HCT116 (cell line): ENCODE measurements around the gene GDPD3. TPM values are rescaled to one million over a fixed set of nuclear protein-coding genes. Genes with fewer than 3 reads are reported as not detected.

ENCODE experiments used
- ATAC-seq: fragments of 200-7000 bp; cut with Tn5 transposase; 2 replicates; pipeline ENCODE4 v1.9.1; 2020; ENCODE audit warnings: mild to moderate bottlenecking, moderate library complexity
- BruUV-seq: library from RNA; stranded (reverse); fragments of 400-500 nt; replicated peaks from 2 replicates; lab custom pipeline; 2021; lab: Mats Ljungman, UMichigan
- CTCF ChIA-PET: fragments of 300-600 bp; sonication (Branson Sonifier 250); formaldehyde crosslinking; loops from one replicate; lab custom pipeline; 2021; ENCODE audit warnings: antibody characterized with exemption; lab: Charles Lee
- POLR2A ChIA-PET: fragments of 300-600, 350-600 bp; sonication (Branson Sonifier 250); formaldehyde crosslinking; loops from one replicate; lab custom pipeline; 2021; ENCODE audit warnings: antibody characterized with exemption; lab: Charles Lee
- RAD21 ChIA-PET, 2 experiments: fragments of 300-600 bp; sonication (Branson Sonifier 250); formaldehyde crosslinking; loops; one replicate each; lab custom pipeline; 2023; ENCODE audit warnings: low total read pairs in 2 of 2; ENCODE audit not compliant: uncharacterized antibody in 2 of 2, unreplicated experiment in 2 of 2, low non-redundant PET in 1 of 2; lab: Charles Lee
- DNase-seq: peaks from one replicate; pipeline ENCODE4 v3.0.0-alpha.2; 2010; ENCODE audit warnings: low read depth, low spot score
- H2AFZ ChIP-seq: fragments of 200-600 bp; shearing (Covaris generic), sonication (generic); 2 replicates; pipeline ENCODE4 v1.6.1; 2017; ENCODE audit warnings: low read depth, mixed run types, mixed read lengths, antibody characterized with exemption, low read length; ENCODE audit not compliant: poor library complexity, severe bottlenecking
- H3K27ac ChIP-seq: 2 replicates; pipeline ENCODE4 v1.5.1; 2012; ENCODE audit warnings: low read depth, low read length
- H3K27me3 ChIP-seq: fragments of 200-600 bp; sonication (generic); 2 replicates; pipeline ENCODE4 v1.6.1; 2016; ENCODE audit warnings: mixed run types, low read length, mixed read lengths; ENCODE audit not compliant: insufficient read depth
- H3K36me3 ChIP-seq, 2 experiments: fragments of 200-500 bp in 1 of 2; fragments of 200-600 bp in 1 of 2; sonication (Bioruptor generic) in 1 of 2; sonication (generic) in 1 of 2; 2 replicates each; pipeline versions ENCODE4 v1.5.1 to v1.6.1; 2014 to 2016; ENCODE audit warnings: low read length in 2 of 2, inconsistent platforms in 1 of 2, mixed read lengths in 1 of 2, mixed run types in 1 of 2; ENCODE audit not compliant: insufficient read depth in 2 of 2, control insufficient read depth in 1 of 2
- H3K4me1 ChIP-seq, 2 experiments: fragments of 200-600 bp in 1 of 2; sonication (generic) in 1 of 2; 2 replicates each; pipeline versions ENCODE4 v1.5.1 to v1.6.1; 2012 to 2017; ENCODE audit warnings: low read length in 2 of 2, inconsistent platforms in 1 of 2, mild to moderate bottlenecking in 1 of 2, mixed read lengths in 1 of 2, mixed run types in 1 of 2, moderate library complexity in 1 of 2; ENCODE audit not compliant: insufficient read depth in 2 of 2, control insufficient read depth in 1 of 2
- H3K4me2 ChIP-seq: fragments of 200-600 bp; sonication (generic); 2 replicates; pipeline ENCODE4 v1.6.1; 2017; ENCODE audit warnings: mixed run types, low read length, mixed read lengths
- H3K4me3 ChIP-seq, 2 experiments: fragments of 200-600 bp in 1 of 2; sonication (generic) in 1 of 2; replicated peaks in 1 of 2; 2 replicates each; pipeline ENCODE4 v1.5.1; 2011 to 2016; ENCODE audit warnings: low read length in 2 of 2, control low read depth in 1 of 2, low read depth in 1 of 2, mild to moderate bottlenecking in 1 of 2, mixed read lengths in 1 of 2, mixed run types in 1 of 2
- H3K79me2 ChIP-seq: fragments of 200-600 bp; sonication (generic); 2 replicates; pipeline ENCODE4 v1.6.1; 2017; ENCODE audit warnings: mild to moderate bottlenecking, mixed run types, low read length, moderate library complexity, mixed read lengths; ENCODE audit not compliant: insufficient read depth
- H3K9ac ChIP-seq: fragments of 200-600 bp; sonication (generic); 2 replicates; pipeline ENCODE4 v1.6.1; 2016; ENCODE audit warnings: low read length, mixed read lengths
- H3K9me2 ChIP-seq: fragments of 200-600 bp; sonication (generic), shearing (Covaris generic); 2 replicates; pipeline ENCODE4 v1.6.1; 2017; ENCODE audit warnings: mixed run types, mild to moderate bottlenecking, moderate library complexity; ENCODE audit not compliant: insufficient read depth
- H3K9me3 ChIP-seq, 2 experiments: fragments of 200-500 bp in 1 of 2; fragments of 200-600 bp in 1 of 2; sonication (Bioruptor generic) in 1 of 2; sonication (generic) in 1 of 2; 2 replicates each; pipeline ENCODE4 v1.6.1; 2014 to 2017; ENCODE audit warnings: low read length in 2 of 2, mixed read lengths in 2 of 2, inconsistent platforms in 1 of 2, low read depth in 1 of 2, mild to moderate bottlenecking in 1 of 2, mixed run types in 1 of 2, moderate library complexity in 1 of 2; ENCODE audit not compliant: control insufficient read depth in 1 of 2, insufficient read depth in 1 of 2
- H4K20me1 ChIP-seq: fragments of 200-600 bp; sonication (generic), shearing (Covaris generic); 2 replicates; pipeline ENCODE4 v1.6.1; 2017; ENCODE audit warnings: mixed run types, mild to moderate bottlenecking, moderate library complexity; ENCODE audit not compliant: insufficient read depth
- EZH2phosphoT487 ChIP-seq: fragments of 200-600 bp; IDR thresholded peaks from 2 replicates; pipeline ENCODE4 v1.6.1; 2018; ENCODE audit warnings: antibody characterized with exemption, borderline replicate concordance
- RAD21 ChIP-seq: IDR thresholded peaks from 2 replicates; pipeline ENCODE4 v1.6.1; 2012; ENCODE audit warnings: low read depth, mild to moderate bottlenecking
- ZBTB33 ChIP-seq: IDR thresholded peaks from 2 replicates; pipeline ENCODE4 v1.6.1; 2011; ENCODE audit warnings: mild to moderate bottlenecking, low read length, moderate library complexity; ENCODE audit not compliant: insufficient replicate concordance; ENCODE audit errors: extremely low read depth
- ZFX ChIP-seq: fragments of 450-650 bp; IDR thresholded peaks from 2 replicates; pipeline ENCODE4 v1.6.1; 2017
- intact Hi-C: fragments of 100-400 bp; cut with micrococcal nuclease; formaldehyde crosslinking; loops from 2 replicates; pipeline ENCODE4 v1.10.0; 2022
- total RNA-seq: library from RNA; stranded (reverse); gene quantifications from one replicate; pipeline ENCODE4 v1.2.1, GENCODE V29; 2021; ENCODE audit not compliant: unreplicated experiment

The GDPD3 gene
- total RNA-seq, 1 experiment from 2014 or later = 7.0 TPM

GRCh38 chr16:30069611-30070462 lies 43.5 kb downstream of the GDPD3 start:
- intact Hi-C loops = no loop called here
- Histone ChIP-seq H3K4me1 (peaks cover 11 to 27% of the 10 kb centered on the region in 2 experiments), H3K9me3 (no peaks in the 10 kb centered on the region), H3K36me3 (peaks cover 28 to 60% of the 10 kb centered on the region in 2 experiments), H3K9me2 (no peaks in the 10 kb centered on the region), H3K27me3 (no peaks in the 10 kb centered on the region), H3K79me2 (peaks cover 53% of the 10 kb centered on the region), H3K4me3 (no peak overlapping the region), H3K4me2 (no peak overlapping the region), H3K27ac (peak overlapping the region; percentile 18; the same call in 1 of the 2 replicates), H4K20me1 (peaks cover 12% of the 10 kb centered on the region; the same call in 1 of the 2 replicates), H2AFZ (no peak overlapping the region), H3K9ac (no peak overlapping the region)
- ChIA-PET POLR2A (no interaction called here), CTCF (no interaction called here), RAD21 (no interaction called here)
- ATAC-seq (no peak), DNase-seq (no peak)
- TF ChIP-seq ZBTB33 (no peak), EZH2phosphoT487 (no peak), RAD21 (no peak), ZFX (no peak)
- BruUV-seq = no TSS peak
